NCI-H2196 (cell line): ENCODE measurements around the gene IFITM2.
"Not testable (repeated sequence)": the region's sequence is repeated elsewhere in the genome, so short reads cannot be mapped to it uniquely, and the experiment has no call there.

ENCODE experiments used
- DNase-seq: peaks from one replicate; lab custom pipeline; 2025; ENCODE audit not compliant: unreplicated experiment; lab: John Stamatoyannopoulos, UW

Gene IFITM2

DNA sequence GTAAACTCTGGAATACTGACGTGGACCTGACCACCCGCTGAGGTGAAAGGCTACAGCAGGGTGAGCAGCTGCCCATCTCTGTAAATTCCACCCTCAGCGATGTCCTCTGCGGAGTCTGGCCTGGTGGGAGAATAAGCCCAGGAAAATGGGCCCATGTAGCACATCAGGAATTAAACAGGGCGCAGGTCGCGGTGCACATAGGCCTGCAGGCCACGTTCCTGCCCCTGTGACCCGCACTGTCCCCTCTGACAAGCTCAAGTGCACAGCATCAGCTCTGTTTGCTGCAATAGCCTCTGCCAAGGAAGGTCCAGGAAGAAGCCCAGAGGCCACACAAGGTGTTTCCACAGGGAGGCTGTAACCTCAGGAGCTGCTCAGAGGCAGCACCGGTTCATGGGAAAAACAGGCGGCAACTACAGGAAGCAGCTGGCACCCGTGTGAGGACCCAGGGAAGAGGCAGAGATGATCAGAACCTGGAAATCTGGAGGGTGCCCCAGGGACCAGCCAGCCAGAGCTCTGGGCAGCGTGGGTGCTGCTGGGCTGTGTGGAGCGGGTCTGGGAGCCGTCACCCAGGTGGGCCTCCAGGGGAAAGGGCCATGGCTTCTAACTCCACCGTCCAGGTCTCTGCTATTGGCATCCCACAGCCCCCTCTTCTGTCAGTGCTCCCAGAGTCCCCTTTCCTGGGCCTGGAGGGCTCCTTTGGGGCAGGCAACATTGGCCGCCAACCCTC is 808 bp upstream of the IFITM2 start:
- no peak for DNase-seq

DNA sequence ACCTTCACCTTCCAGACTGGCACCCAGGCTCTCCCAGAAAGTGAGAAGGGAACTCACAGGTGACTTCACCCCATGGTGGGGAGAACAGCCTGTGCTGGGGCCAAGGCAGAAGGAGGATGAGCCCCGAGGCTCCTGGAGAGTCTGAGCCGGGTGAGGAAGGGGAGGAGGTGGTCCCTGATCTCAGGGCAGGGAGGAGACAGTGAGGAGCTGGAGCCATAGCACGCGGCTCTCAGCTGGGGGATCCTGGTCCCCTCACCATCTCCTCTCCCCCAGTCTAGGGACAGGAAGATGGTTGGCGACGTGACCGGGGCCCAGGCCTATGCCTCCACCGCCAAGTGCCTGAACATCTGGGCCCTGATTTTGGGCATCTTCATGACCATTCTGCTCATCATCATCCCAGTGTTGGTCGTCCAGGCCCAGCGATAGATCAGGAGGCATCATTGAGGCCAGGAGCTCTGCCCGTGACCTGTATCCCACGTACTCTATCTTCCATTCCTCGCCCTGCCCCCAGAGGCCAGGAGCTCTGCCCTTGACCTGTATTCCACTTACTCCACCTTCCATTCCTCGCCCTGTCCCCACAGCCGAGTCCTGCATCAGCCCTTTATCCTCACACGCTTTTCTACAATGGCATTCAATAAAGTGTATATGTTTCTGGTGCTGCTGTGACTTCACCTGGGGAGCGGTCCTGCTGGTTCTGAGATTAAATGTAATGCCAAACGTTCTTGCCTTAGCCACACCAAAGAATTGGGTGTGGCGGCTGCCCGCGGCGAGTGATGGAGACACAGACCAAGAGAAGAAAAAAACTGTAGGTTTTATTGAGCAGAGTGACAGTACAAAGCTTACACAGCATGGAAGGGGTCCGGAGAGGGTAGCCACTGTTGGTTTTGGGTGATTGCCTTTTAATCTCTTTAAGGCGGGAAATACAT is 1.4 kb downstream of the IFITM2 start:
- DNase-seq, result not testable (repeated sequence)

GRCh38 chr11:309979-310572 is 2.5 kb downstream of the IFITM2 start:
- not testable (repeated sequence) for DNase-seq

GRCh38 chr11:311013-311748 is 3.6 kb downstream of the IFITM2 start:
- not testable (repeated sequence) for DNase-seq

DNA sequence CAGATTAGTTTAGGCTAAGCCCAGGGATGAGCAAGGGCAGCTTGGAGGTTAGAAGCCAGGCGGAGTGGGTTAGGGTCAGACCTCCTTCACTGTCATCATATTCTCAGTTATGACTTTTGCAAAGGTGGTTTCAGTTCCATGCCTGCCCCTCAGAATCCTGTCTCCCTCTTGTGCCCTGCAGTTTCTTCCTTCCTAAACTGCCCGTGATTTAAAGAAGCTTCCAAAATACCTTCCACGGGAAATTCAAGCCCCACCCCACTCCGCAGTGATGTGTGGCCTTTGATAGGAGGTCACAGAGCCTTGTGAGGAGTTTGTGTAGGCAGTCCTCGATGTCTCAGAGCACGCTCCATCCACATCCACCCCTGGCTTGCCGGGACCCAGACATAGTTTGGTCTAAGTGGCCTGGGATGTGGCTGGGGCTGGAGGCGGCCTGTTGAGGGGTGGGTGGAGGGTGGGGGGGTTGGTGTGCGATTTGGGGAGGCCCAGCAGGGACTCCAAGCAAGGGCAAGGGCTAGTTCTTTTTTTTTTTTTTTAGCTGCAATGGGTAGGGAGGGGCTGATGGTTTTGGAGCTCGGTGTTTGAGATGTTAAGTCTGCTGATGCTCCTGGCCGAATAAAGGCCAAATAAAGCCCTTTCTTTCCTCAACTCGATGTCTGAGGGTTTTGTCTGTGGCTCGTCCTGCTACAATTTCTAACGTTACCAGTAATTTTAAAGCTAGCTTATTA is 4.6 kb downstream of the IFITM2 start:
- DNase-seq, result no peak

DNA sequence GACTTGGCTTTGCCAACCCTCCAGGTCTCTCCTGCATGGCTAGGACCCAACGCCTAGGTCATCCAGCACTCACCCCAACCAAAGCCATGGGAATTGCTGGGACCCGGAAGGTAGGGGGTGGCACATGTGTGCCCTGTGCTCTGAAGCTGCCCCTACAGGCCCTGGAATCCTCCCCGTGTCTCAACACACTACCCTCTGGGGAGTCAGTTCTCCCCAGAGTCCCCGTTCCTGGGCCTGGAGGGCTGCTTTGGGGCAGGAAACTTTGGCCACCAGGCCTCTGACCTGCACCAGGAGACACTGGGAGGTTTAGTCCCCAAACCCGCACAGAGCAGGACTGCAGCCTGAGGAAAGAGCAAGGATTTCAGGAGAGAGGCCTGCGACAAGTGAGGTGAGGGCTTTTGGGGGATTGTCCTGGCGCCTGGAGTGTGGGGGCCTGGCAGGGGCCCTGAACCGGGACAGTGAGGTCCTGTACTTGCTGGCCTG is 5.7 kb downstream of the IFITM2 start:
- no peak for DNase-seq

GRCh38 chr11:313787-314553 is 6.4 kb downstream of the IFITM2 start, which contains the start of gene IFITM1:
Gene IFITM1 (plus strand): TSS chr11:314040. CDS start chr11:314171, 131 bp downstream.
- DNase-seq, result no peak

- not testable (repeated sequence) for DNase-seq
Observed at GRCh38 chr11:314554-314875, 6.9 kb downstream of the IFITM2 start.

- DNase-seq, result no peak
Observed at GRCh38 chr11:315051-315481, 7.5 kb downstream of the IFITM2 start.

- DNase-seq, result no peak
Observed at GRCh38 chr11:315516-315994, 7.9 kb downstream of the IFITM2 start.

- no peak for DNase-seq
Observed at GRCh38 chr11:316031-316701, 8.6 kb downstream of the IFITM2 start.

DNA sequence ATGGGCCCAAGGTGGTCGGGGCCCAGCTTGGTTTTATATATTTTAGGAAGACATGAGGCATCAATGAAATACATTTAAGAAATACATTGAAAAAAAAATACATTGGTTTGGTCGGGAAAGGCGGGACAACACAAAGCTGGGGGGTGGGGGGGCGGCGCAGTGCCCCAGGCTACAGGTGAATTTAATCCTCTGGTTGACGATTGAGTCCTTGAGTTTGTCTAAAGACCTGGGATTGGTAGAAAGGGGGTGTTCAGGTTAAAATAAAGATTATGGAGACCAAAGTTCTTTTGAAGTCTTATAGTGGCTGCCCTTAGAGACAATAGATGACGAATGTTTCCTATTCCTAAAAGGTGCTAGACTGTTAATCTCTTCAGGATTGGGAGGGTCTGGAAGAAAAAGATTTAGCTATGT is 9.3 kb downstream of the IFITM2 start:
- no peak for DNase-seq

DNA sequence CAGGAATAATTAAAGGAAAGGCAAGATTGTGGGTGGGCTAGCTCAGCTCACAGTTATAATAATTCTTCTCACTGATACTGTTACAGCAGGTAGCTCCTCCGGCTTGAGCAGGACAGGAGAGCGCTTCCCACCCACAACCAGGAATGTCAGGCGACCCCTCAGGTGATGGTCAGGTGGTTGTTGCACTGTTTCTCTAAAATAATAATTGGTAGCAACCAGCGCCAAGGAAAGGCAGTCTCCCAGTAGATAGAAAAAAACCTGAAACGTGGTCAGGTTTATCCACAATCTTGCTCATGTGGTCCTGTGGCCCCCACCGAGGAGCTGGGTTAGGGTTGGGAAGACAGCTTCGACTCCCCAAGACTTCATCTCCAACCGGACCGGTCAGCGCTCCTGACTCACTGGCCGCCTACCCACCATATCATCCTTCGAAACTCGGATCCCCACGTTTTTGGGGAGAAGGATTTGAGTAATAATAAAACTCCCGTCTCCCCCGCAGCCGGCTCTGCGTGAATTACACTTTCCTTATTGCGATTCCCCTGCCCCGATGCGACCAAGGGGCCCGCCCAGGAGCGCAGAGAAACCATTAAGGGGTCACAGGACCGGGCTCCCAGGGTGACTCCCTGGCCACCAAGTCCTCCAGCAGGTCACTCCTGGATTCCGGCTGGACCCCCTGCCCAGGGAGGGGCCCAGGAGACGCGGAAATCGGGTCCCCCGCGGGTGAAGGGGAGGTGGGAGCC is 10.2 kb downstream of the IFITM2 start:
- DNase-seq, result not testable (repeated sequence)

- DNase-seq, result not testable (repeated sequence)
Observed at GRCh38 chr11:318405-319120, 10.9 kb downstream of the IFITM2 start.

GRCh38 chr11:319121-319887 is 11.7 kb downstream of the IFITM2 start:
- DNase-seq, result not testable (repeated sequence)

DNA sequence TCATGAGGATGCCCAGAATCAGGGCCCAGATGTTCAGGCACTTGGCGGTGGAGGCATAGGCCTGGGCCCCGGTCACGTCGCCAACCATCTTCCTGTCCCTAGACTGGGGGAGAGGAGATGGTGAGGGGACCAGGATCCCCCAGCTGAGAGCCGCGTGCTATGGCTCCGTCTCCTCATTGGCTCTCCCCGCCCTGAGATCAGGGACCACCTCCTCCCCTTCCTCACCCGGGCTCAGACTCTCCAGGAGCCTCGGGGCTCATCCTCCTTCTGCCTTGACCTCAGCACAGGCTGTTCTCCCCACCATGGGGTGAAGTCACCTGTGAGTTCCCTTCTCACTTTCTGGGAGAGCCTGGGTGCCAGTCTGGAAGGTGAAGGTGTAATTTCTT is 12.3 kb downstream of the IFITM2 start:
- DNase-seq, result not testable (repeated sequence)

GRCh38 chr11:324156-324555 is 16.5 kb downstream of the IFITM2 start:
- DNase-seq, result no peak
